Measurements from ENCODE around the gene CES1.

DNA sequence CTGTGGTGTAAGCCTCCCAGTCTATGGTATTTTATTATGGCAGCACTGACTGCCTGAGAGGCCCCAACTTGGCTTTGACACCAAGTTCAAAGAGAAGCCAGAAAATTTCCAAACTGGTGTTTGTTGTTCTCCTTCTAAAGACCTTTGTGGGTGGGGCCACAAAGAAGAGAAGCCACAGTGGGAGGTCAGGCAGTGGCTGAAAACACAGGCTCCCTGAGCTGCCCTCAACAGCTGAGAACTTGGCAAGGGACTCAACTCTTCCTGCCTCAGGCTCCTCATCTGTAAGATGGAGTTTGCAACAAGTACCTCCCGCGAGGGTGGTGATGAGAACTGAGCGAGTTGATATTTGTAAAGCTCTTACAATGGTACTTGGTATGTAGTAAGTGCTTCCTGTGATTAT, 24.1 kb upstream of the CES1 start:
- no peak for TF ChIP-seq EZH2phosphoT487 (IDR thresholded peaks at IDR 0.05; ENCODE audit: borderline replicate concordance, low read length)
- TF ChIP-seq, protein P1, sequence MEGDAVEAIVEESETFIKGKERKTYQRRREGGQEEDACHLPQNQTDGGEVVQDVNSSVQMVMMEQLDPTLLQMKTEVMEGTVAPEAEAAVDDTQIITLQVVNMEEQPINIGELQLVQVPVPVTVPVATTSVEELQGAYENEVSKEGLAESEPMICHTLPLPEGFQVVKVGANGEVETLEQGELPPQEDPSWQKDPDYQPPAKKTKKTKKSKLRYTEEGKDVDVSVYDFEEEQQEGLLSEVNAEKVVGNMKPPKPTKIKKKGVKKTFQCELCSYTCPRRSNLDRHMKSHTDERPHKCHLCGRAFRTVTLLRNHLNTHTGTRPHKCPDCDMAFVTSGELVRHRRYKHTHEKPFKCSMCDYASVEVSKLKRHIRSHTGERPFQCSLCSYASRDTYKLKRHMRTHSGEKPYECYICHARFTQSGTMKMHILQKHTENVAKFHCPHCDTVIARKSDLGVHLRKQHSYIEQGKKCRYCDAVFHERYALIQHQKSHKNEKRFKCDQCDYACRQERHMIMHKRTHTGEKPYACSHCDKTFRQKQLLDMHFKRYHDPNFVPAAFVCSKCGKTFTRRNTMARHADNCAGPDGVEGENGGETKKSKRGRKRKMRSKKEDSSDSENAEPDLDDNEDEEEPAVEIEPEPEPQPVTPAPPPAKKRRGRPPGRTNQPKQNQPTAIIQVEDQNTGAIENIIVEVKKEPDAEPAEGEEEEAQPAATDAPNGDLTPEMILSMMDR (conservative IDR thresholded peaks at IDR 0.05; ENCODE audit: low read depth, low read length), result no peak

Data from PC-3 (cell line).